HL-60 (cell line): ENCODE measurements around the gene TBC1D22A.

ENCODE experiments used
- CTCF ChIP-seq: IDR thresholded peaks from one replicate; pipeline ENCODE4 v1.5.1; 2011; ENCODE audit warnings: low read length, control low read depth, inconsistent platforms; ENCODE audit not compliant: insufficient read depth
- GABPA ChIP-seq: IDR thresholded peaks from 2 replicates; pipeline ENCODE4 v1.6.1; 2012; ENCODE audit warnings: low read depth
- POLR2AphosphoS5 ChIP-seq: IDR thresholded peaks from 2 replicates; pipeline ENCODE4 v1.6.1; 2012; ENCODE audit warnings: low read depth
- SPI1 ChIP-seq: IDR thresholded peaks from 2 replicates; pipeline ENCODE4 v1.6.1; 2012; ENCODE audit warnings: low read depth, mild to moderate bottlenecking, borderline replicate concordance
- TF ChIP-seq, protein P1 (sequence below): IDR thresholded peaks from 2 replicates; pipeline ENCODE4 v1.6.1; 2012; ENCODE audit warnings: low read depth; ENCODE audit not compliant: insufficient replicate concordance

GRCh38 chr22:46854125-46854870, 91.8 kb downstream of the TBC1D22A start:
- TF ChIP-seq POLR2AphosphoS5 (peak; percentile 43; the same call in 1 of the 2 replicates), CTCF (no peak), GABPA (no peak), SPI1 (peak; percentile 83)
- TF ChIP-seq, protein P1, sequence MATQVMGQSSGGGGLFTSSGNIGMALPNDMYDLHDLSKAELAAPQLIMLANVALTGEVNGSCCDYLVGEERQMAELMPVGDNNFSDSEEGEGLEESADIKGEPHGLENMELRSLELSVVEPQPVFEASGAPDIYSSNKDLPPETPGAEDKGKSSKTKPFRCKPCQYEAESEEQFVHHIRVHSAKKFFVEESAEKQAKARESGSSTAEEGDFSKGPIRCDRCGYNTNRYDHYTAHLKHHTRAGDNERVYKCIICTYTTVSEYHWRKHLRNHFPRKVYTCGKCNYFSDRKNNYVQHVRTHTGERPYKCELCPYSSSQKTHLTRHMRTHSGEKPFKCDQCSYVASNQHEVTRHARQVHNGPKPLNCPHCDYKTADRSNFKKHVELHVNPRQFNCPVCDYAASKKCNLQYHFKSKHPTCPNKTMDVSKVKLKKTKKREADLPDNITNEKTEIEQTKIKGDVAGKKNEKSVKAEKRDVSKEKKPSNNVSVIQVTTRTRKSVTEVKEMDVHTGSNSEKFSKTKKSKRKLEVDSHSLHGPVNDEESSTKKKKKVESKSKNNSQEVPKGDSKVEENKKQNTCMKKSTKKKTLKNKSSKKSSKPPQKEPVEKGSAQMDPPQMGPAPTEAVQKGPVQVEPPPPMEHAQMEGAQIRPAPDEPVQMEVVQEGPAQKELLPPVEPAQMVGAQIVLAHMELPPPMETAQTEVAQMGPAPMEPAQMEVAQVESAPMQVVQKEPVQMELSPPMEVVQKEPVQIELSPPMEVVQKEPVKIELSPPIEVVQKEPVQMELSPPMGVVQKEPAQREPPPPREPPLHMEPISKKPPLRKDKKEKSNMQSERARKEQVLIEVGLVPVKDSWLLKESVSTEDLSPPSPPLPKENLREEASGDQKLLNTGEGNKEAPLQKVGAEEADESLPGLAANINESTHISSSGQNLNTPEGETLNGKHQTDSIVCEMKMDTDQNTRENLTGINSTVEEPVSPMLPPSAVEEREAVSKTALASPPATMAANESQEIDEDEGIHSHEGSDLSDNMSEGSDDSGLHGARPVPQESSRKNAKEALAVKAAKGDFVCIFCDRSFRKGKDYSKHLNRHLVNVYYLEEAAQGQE: no peak
